Ureter (tissue), 1 donor: ENCODE results near the gene GRB7. TPM values are rescaled to one million over a fixed set of nuclear protein-coding genes. Genes with fewer than 3 reads are reported as not detected.
"Not testable (repeated sequence)": the region's sequence is repeated elsewhere in the genome, so short reads cannot be mapped to it uniquely, and the experiment has no call there.

ENCODE experiments used
- DNase-seq: peaks from one replicate; pipeline ENCODE4 v3.0.0-alpha.2; 2020; ENCODE audit warnings: low spot score
- total RNA-seq: library from RNA; stranded (reverse); gene quantifications from one replicate; pipeline ENCODE4 v1.2.4, GENCODE V29; 2023
- donor health status: DM: yes; HTN: yes; CAD: no.

GRB7 gene
- total RNA-seq, 1 donor from 2014 or later = 37.4 TPM

DNA sequence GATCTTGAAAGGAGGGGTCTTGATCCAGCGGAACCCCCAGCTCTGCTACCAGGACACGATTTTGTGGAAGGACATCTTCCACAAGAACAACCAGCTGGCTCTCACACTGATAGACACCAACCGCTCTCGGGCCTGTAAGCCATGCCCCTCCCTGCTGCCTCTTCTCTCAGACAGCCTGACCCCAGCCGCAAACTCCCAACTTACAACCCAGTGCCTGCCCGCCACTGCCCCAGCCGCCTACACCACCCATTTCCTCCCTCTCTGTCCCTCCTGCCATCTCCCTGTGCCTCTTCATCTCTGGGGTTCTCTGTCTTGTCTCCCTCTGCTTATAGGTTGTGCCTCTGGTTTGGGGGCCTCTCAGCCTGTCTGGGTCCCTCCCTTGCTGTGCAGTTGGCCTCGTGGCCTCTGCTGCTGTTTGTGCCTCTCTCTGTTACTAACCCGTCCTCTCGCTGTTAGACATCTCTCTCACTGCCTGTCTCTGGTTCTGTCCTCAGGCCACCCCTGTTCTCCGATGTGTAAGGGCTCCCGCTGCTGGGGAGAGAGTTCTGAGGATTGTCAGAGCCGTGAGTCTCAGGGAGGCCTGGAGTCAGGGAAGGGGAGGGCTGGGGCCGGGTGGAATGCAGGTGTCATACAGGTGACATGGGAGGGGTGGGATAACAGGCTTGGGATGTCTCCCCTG lies 28.3 kb upstream of the GRB7 start:
- DNase-seq = no peak

DNA sequence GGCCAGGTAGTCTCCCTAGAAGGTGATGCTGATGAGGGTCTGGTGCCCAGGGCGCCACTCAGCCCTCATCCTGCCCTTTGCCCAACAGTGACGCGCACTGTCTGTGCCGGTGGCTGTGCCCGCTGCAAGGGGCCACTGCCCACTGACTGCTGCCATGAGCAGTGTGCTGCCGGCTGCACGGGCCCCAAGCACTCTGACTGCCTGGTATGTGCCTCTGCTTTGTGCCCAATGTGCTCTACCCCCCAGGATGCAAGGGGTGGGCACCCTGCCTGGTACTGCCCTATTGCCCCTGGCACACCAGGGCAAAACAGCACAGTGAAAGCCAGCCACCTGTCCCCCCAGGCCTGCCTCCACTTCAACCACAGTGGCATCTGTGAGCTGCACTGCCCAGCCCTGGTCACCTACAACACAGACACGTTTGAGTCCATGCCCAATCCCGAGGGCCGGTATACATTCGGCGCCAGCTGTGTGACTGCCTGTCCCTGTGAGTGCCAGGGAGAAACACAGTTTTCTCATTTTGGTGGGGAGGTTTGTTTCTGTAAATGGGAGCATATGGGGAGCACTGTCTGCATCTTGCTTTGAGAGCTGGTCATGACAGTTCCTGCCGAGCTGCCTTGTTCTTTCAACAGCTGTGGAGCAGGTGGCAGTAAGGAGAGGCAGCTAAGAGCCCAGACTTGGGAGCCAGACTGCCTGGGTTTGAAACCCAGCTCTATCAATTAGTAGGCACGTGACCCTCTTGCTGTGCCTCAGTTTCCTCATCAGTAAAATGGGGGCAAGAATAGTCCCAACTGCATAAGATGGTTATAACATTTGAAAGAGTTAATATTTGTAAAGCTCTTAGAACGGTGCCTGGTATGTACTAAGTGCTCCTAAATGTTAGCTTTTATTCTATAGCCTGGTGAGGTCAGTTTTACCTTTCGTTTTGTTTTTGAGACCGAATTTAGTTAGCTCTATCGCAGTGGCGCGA lies 27.5 kb upstream of the GRB7 start:
- DNase-seq = no peak

DNA sequence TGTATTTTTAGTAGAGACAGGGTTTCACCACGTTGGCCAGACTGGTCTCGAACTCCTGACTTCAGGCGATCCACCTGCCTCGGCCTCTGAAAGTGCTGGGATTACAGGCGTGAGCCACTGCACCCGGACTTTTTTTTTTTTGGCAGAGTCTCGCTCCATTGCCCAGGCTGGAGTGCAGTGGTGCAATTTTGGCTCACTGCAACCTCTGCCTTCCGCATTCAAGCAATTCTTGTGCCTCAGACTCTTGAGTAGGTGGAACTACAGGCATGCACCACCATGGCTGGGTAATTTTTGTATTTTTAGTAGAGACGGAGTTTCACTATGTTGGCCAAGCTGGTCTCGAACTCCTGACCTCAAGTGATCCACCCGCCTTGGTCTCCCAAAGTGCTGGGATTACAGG lies 26.7 kb upstream of the GRB7 start:
- DNase-seq = not testable (repeated sequence)

DNA sequence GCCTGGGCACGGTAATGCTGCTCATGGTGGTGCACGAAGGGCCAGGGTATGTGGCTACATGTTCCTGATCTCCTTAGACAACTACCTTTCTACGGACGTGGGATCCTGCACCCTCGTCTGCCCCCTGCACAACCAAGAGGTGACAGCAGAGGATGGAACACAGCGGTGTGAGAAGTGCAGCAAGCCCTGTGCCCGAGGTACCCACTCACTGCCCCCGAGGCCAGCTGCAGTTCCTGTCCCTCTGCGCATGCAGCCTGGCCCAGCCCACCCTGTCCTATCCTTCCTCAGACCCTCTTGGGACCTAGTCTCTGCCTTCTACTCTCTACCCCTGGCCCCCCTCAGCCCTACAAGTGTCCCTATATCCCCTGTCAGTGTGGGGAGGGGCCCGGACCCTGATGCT lies 25.9 kb upstream of the GRB7 start:
- no peak for DNase-seq

DNA sequence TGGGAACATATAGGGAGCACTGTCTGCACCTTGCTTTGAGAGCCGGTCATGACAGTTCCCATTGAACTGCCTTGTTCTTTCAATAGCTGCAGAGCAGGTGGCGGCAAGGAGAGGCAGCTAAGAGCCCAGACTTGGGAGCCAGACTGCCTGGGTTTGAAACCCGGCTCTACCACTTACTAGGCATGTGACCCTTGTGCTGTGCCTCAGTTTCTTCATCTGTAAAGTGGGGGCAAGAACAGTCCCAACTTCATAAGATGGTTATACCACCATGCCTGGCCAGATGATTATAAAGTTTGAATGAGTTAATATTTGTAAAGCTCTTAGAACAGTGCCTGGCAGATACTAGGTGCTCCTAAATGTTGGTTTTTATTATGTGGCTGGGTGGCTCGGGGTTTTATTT lies 23.5 kb upstream of the GRB7 start:
- no peak for DNase-seq

DNA sequence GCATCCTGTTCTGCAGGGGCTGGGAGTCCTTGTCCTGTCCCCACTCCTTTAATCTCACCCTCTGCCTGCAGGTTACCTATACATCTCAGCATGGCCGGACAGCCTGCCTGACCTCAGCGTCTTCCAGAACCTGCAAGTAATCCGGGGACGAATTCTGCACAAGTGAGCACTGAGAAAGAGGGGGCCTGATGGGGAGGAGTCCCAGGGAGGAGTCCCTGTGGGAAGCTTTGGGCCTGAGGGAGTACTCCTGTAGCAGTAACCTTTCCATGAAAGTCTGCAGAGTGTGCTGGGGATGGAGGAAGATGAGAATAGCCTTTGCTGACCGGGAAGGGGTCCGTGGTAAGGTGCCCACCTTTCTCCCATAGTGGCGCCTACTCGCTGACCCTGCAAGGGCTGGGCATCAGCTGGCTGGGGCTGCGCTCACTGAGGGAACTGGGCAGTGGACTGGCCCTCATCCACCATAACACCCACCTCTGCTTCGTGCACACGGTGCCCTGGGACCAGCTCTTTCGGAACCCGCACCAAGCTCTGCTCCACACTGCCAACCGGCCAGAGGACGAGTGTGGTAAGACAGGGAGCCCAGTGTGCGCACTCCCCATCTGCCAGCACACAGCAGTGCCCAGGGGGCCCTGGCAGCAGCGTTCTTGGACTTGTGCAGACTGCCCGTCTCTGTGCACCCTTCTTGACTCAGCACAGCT lies 22.2 kb upstream of the GRB7 start:
- DNase-seq = no peak

DNA sequence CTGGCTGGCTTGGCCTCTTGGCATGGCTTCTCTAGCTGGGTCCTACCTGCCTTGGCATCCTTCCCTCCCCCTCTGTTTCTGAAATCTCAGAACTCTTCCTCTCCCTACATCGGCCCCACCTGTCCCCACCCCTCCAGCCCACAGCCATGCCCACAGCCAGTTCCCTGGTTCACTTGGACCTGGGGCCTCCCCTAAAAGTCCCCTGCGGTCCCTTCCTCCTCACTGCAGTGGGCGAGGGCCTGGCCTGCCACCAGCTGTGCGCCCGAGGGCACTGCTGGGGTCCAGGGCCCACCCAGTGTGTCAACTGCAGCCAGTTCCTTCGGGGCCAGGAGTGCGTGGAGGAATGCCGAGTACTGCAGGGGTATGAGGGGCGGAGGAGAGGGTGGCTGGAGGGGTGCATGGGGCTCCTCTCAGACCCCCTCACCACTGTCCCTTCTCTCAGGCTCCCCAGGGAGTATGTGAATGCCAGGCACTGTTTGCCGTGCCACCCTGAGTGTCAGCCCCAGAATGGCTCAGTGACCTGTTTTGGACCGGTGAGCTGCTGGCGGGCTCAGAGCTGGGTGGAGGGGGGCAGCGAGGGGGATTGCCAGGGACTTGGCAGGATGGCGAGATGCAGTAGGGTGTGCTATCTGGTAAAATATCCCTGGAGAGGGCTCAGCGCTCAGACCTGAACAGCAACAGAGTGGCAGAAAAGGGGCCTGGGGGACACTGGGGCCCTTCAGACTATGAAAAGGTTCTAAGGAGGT lies 21.5 kb upstream of the GRB7 start:
- DNase-seq = no peak

DNA sequence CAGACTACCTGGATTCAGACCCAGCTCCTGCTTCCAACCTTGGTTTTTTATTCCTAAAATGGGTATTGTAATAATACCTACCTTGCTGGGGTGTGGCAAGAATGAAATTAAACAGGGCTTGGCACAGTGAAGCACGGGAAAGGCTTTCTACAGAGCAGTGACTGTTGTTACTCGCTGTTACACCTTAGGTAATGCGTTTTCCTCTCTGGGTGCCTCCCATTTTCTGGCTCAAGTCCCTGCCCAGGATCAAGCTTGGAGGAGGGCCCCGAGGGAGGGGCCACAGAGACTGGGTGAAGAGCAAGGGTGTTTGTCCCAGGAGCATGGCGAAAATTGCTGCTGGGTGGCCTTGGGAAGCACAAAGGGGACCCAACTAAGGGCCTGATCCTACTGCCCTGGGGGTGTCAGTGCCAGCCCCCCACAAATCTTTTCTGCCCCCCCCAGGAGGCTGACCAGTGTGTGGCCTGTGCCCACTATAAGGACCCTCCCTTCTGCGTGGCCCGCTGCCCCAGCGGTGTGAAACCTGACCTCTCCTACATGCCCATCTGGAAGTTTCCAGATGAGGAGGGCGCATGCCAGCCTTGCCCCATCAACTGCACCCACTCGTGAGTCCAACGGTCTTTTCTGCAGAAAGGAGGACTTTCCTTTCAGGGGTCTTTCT lies 20.7 kb upstream of the GRB7 start:
- no peak for DNase-seq

DNA sequence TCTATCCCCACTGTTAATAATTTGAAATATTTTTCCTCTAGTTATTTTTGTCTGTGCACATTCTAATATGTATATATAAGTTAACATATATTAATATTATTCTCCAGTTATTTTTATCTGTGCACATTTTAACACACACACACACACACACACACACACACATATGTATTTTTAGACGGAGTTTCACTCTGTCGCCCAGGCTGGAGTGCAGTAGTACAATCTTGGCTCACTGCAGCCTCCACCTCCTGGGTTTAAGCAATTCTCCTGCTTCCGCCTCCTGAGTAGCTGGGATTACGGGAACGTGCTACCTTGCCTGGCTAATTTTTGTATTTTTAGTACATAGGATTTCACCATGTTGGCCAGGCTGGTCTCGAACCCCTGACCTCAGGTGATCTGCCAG lies 20.1 kb upstream of the GRB7 start:
- no peak for DNase-seq

DNA sequence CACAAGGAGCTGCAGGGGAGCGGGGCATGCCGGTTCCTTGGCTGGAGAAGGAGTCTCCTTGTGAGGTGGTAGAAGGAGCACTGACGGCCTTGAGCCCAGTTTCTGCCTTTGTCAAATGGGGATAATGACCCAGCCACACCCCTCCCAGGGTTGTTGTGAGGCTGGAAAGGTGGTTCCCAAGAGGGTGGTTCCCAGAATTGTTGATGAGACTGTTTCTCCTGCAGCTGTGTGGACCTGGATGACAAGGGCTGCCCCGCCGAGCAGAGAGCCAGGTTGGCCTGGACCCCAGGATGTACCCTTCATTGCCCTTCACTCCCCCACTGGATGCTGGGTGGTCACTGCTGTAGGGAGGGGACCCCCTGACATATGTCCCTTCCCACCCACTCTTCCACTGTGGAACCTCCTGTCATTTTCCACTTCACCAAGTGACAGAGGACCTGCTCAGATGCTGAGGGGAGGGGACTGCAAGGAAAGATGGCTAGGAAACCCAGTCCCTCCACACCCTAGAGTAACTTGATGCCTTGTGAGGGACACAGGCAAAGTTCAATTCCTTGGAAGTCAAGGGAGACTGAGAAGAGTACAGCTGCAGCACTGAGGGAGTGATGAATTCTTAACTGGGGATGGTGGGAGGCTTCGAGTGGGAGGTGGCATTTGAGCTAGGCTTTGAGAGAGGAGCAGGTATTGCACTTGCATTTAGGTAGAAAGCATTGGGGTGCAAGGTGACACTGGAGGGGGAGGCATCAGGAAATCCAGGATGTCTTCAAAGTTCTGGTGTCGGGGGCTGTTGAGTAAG lies 18.0 kb upstream of the GRB7 start:
- no peak for DNase-seq

DNA sequence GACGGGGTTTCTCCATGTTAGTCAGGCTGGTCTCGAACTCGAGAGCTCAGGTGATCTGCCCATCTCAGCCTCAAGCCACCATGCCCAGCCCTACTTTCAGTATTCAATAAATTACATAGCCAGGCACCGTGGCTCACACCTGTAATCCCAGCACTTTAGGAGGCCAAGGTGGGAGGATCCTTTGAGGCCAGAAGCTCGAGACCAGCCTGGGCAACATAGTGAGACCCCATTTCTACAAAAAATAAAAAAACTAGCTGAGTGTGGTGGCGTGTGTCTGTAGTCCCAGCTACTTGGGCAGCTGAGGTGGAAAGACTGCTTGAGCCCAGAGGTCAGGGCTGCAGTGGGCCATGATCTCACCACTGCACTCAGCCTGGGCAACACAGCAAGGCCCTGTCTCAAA lies 15.6 kb upstream of the GRB7 start:
- DNase-seq = no peak

DNA sequence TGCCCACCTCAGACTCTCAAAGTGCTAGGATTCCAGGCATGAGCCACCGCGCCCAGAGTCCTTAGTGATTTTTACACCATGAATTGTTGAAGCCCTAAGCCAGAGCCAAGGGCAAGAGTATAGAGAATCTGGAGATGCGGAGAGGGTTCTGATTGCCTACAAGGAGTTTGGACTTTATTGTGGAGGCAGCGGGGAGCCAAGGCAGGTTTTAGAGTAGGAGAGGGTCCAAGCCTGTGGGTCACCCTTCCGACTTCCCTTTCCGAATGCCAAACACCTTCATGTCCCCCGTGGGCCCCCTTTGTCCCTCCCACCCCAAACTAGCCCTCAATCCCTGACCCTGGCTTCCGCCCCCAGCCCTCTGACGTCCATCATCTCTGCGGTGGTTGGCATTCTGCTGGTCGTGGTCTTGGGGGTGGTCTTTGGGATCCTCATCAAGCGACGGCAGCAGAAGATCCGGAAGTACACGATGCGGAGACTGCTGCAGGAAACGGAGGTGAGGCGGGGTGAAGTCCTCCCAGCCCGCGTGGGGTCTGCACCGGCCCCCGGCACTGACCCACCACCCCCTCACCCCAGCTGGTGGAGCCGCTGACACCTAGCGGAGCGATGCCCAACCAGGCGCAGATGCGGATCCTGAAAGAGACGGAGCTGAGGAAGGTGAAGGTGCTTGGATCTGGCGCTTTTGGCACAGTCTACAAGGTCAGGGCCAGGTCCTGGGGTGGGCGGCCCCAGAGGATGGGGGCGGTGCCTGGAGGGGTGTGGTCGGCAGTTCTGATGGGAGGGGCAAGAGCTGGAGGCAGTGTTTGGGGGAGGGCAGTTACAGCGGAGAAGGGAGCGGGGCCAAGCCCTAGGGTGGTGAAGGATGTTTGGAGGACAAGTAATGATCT lies 14.5 kb upstream of the GRB7 start:
- DNase-seq = no peak

DNA sequence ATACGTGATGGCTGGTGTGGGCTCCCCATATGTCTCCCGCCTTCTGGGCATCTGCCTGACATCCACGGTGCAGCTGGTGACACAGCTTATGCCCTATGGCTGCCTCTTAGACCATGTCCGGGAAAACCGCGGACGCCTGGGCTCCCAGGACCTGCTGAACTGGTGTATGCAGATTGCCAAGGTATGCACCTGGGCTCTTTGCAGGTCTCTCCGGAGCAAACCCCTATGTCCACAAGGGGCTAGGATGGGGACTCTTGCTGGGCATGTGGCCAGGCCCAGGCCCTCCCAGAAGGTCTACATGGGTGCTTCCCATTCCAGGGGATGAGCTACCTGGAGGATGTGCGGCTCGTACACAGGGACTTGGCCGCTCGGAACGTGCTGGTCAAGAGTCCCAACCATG lies 13.0 kb upstream of the GRB7 start:
- no peak for DNase-seq

DNA sequence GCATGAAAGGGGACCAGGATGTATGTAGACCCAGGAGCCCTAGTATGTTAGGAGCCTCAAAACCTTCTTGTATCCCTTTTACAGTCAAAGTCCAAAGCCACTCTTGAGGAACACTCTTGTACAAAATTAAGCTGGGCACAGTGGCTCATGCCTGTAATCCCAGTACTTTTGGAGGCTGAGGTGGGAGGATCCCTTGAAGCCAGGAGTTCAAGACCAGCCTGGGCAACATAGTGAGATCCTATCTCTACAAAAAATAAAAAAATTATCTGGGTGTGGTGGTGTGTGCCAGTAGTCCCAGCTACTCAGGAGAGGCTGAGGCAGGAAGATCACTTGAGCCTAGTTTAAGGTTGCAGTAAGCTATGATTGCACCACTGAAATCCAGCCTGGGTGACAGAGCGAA lies 11.8 kb upstream of the GRB7 start:
- not testable (repeated sequence) for DNase-seq

DNA sequence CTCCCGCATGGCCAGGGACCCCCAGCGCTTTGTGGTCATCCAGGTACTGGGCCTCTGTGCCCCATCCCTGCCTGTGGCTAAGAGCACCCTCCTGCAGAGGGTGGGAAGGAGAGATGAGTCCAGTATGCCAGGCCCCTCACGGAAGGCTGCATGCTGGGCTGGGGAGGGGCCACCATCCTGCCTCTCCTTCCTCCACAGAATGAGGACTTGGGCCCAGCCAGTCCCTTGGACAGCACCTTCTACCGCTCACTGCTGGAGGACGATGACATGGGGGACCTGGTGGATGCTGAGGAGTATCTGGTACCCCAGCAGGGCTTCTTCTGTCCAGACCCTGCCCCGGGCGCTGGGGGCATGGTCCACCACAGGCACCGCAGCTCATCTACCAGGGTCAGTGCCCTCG lies 11.1 kb upstream of the GRB7 start:
- DNase-seq = no peak

DNA sequence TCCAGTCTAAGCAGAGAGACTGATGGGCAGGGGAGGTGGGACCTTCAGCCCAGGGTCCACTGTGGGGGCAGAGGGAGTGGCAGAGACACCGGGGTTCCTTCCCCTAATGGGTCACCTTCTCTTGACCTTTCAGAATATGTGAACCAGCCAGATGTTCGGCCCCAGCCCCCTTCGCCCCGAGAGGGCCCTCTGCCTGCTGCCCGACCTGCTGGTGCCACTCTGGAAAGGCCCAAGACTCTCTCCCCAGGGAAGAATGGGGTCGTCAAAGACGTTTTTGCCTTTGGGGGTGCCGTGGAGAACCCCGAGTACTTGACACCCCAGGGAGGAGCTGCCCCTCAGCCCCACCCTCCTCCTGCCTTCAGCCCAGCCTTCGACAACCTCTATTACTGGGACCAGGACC lies 10.2 kb upstream of the GRB7 start:
- DNase-seq = no peak

DNA sequence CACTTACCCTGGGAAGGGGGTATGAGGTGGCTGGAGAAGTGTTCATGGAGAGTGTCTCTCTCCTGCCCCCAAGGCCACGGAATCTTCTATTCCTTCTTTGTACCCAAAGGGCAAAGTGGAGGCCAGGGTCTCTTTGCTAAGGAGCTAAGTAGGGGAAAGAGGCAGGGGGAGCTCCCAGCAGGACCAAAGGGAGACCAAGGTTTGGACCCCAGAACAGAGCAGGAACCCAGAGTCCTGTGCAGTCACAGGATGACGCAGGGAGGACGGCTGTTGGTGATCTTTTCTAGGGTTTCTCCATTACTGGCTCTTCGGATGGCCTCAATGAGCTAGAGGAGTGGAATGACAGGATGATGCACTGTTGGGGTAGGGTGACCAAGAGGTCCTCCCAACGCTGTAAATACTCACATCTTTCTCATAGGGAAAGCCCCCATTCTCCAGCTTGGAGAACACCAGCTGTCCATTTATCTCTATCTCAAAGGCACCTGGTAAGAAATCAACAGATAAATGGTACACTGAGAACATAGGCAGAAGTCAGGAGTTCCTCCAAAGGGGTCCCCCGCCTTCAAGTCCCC lies 8.4 kb upstream of the GRB7 start:
- DNase-seq = no peak

DNA sequence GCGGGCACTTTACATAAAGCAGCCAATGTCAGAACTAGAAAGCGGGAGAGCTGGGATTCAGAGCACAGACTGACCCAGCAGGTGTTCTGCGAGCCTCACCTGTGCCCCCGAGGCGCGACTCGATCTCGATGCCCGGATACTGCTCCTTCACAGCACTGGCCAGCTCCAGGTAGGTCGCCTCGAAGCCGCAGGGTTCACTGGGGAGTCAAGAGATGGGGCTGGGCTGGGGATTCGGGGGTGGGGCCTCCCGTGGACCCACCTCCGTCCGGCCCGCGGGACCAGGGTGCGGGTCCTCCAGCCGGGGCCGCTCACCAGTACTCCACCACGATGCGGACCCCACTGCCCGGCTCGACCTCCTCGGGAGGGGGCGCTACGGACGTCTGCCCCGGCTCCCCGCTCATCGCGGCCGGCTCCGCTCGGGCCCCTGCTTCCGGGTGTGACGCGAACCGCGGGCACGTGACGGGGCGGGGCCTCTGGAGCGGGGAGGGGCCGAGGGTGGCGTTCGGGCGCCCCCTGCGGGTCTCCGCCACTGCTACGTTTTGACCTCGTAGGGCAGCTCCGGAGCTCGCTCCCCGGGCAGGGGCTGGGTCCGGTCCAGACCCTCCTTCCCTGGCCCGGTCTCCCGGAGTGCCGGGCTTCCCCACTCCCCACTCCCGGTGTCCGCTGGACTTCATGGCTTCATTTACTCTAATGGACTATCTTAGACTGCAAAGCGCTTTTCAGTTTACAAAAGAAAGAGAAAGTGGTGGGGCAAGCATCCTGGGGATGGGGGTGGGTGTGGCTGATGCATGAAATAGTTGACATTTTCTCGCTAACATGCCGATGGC lies 7.4 kb upstream of the GRB7 start, which contains the start of gene MIEN1:
MIEN1 (minus strand) TSS at position 438 of the 827 bp plus-strand sequence; CDS start at position 401, 37 bp downstream.
- peak; percentile 94 for DNase-seq
